HEK293 (cell line): ENCODE results near the gene MIB2.

ENCODE experiments used
- REST ChIP-seq: fragments of 450-650 bp; formaldehyde crosslinking; IDR thresholded peaks from 2 replicates; pipeline ENCODE4 v1.5.1; 2016; ENCODE audit warnings: missing biosample characterization, missing genetic modification characterization
- SCRT2 ChIP-seq: fragments of 450-650 bp; formaldehyde crosslinking; IDR thresholded peaks from 2 replicates; pipeline ENCODE4 v1.5.1; 2016; ENCODE audit warnings: missing biosample characterization, missing genetic modification characterization
- ZBTB20 ChIP-seq: fragments of 450-650 bp; formaldehyde crosslinking; IDR thresholded peaks from 2 replicates; pipeline ENCODE4 v1.5.1; 2016; ENCODE audit warnings: missing biosample characterization, missing genetic modification characterization
- ZFHX2 ChIP-seq: fragments of 450-650 bp; formaldehyde crosslinking; conservative IDR thresholded peaks from 2 replicates; pipeline ENCODE4 v1.5.1; 2016; ENCODE audit warnings: missing biosample characterization, missing genetic modification characterization
- ZIC2 ChIP-seq: fragments of 450-650 bp; formaldehyde crosslinking; IDR thresholded peaks from 2 replicates; pipeline ENCODE4 v1.5.1; 2016; ENCODE audit warnings: missing biosample characterization, missing genetic modification characterization
- ZNF112 ChIP-seq: fragments of 450-650 bp; formaldehyde crosslinking; IDR thresholded peaks from 2 replicates; pipeline ENCODE4 v1.5.0; 2017; ENCODE audit warnings: missing biosample characterization, missing genetic modification characterization
- ZNF114 ChIP-seq: fragments of 450-650 bp; formaldehyde crosslinking; IDR thresholded peaks from 2 replicates; pipeline ENCODE4 v1.5.0; 2017; ENCODE audit warnings: missing biosample characterization, missing genetic modification characterization
- ZNF155 ChIP-seq: fragments of 450-650 bp; formaldehyde crosslinking; IDR thresholded peaks from 2 replicates; pipeline ENCODE4 v1.5.1; 2016; ENCODE audit warnings: missing biosample characterization, missing genetic modification characterization
- ZNF16 ChIP-seq: fragments of 450-650 bp; formaldehyde crosslinking; IDR thresholded peaks from 2 replicates; pipeline ENCODE4 v1.5.1; 2016; ENCODE audit warnings: low read depth, missing biosample characterization, missing genetic modification characterization
- ZNF169 ChIP-seq: fragments of 450-650 bp; formaldehyde crosslinking; IDR thresholded peaks from 2 replicates; pipeline ENCODE4 v1.5.1; 2016; ENCODE audit warnings: missing biosample characterization, missing genetic modification characterization
- ZNF2 ChIP-seq: fragments of 450-650 bp; formaldehyde crosslinking; IDR thresholded peaks from 2 replicates; pipeline ENCODE4 v1.5.1; 2016; ENCODE audit warnings: missing biosample characterization, missing genetic modification characterization
- ZNF280D ChIP-seq: fragments of 450-650 bp; formaldehyde crosslinking; IDR thresholded peaks from 2 replicates; pipeline ENCODE4 v1.5.1; 2016; ENCODE audit warnings: missing biosample characterization, missing genetic modification characterization
- ZNF324 ChIP-seq: fragments of 450-650 bp; formaldehyde crosslinking; IDR thresholded peaks from 2 replicates; pipeline ENCODE4 v1.5.1; 2016; ENCODE audit warnings: missing biosample characterization, missing genetic modification characterization
- ZNF335 ChIP-seq: fragments of 450-650 bp; formaldehyde crosslinking; conservative IDR thresholded peaks from 2 replicates; pipeline ENCODE4 v1.5.1; 2016; ENCODE audit warnings: missing biosample characterization, missing genetic modification characterization
- ZNF37A ChIP-seq: fragments of 450-650 bp; IDR thresholded peaks from 2 replicates; pipeline ENCODE4 v1.5.1; 2018; ENCODE audit warnings: missing biosample characterization, missing genetic modification characterization
- ZNF473 ChIP-seq: fragments of 450-650 bp; formaldehyde crosslinking; IDR thresholded peaks from 2 replicates; pipeline ENCODE4 v1.5.1; 2017; ENCODE audit warnings: missing biosample characterization, missing genetic modification characterization
- ZNF48 ChIP-seq: fragments of 450-650 bp; formaldehyde crosslinking; IDR thresholded peaks from 2 replicates; pipeline ENCODE4 v1.5.1; 2016; ENCODE audit warnings: missing biosample characterization, missing genetic modification characterization
- ZNF514 ChIP-seq: fragments of 450-650 bp; formaldehyde crosslinking; IDR thresholded peaks from 2 replicates; pipeline ENCODE4 v1.5.1; 2016; ENCODE audit warnings: missing biosample characterization, missing genetic modification characterization
- ZNF529 ChIP-seq: fragments of 450-650 bp; formaldehyde crosslinking; IDR thresholded peaks from 2 replicates; pipeline ENCODE4 v1.5.1; 2017; ENCODE audit warnings: missing genetic modification characterization, missing biosample characterization; ENCODE audit not compliant: insufficient replicate concordance
- ZNF580 ChIP-seq: fragments of 450-650 bp; formaldehyde crosslinking; IDR thresholded peaks from 2 replicates; pipeline ENCODE4 v1.5.1; 2016; ENCODE audit warnings: missing biosample characterization, missing genetic modification characterization
- ZNF621 ChIP-seq: fragments of 450-650 bp; formaldehyde crosslinking; IDR thresholded peaks from 2 replicates; pipeline ENCODE4 v1.5.1; 2017; ENCODE audit warnings: missing biosample characterization, missing genetic modification characterization
- ZNF677 ChIP-seq: fragments of 450-650 bp; IDR thresholded peaks from 2 replicates; pipeline ENCODE4 v1.5.0; 2018; ENCODE audit warnings: missing biosample characterization, mild to moderate bottlenecking, missing genetic modification characterization, moderate library complexity
- ZNF785 ChIP-seq: fragments of 450-650 bp; formaldehyde crosslinking; IDR thresholded peaks from 2 replicates; pipeline ENCODE4 v1.5.1; 2016; ENCODE audit warnings: missing biosample characterization, missing genetic modification characterization
- ZSCAN23 ChIP-seq: fragments of 450-650 bp; formaldehyde crosslinking; IDR thresholded peaks from 2 replicates; pipeline ENCODE4 v1.5.1; 2016; ENCODE audit warnings: missing biosample characterization, missing genetic modification characterization
- TF ChIP-seq, protein P1 (sequence below): fragments of 450-650 bp; formaldehyde crosslinking; IDR thresholded peaks from 2 replicates; pipeline ENCODE4; 2016; ENCODE audit warnings: missing biosample characterization, missing genetic modification characterization
- TF ChIP-seq, protein P2 (sequence below): fragments of 450-650 bp; IDR thresholded peaks from 2 replicates; pipeline ENCODE4 v1.5.1; 2018; ENCODE audit warnings: missing biosample characterization, missing genetic modification characterization
- TF ChIP-seq, protein P3 (sequence below): fragments of 450-650 bp; formaldehyde crosslinking; IDR thresholded peaks from 2 replicates; pipeline ENCODE4 v1.5.1; 2017; ENCODE audit warnings: missing biosample characterization, missing genetic modification characterization

The MIB2 gene

DNA sequence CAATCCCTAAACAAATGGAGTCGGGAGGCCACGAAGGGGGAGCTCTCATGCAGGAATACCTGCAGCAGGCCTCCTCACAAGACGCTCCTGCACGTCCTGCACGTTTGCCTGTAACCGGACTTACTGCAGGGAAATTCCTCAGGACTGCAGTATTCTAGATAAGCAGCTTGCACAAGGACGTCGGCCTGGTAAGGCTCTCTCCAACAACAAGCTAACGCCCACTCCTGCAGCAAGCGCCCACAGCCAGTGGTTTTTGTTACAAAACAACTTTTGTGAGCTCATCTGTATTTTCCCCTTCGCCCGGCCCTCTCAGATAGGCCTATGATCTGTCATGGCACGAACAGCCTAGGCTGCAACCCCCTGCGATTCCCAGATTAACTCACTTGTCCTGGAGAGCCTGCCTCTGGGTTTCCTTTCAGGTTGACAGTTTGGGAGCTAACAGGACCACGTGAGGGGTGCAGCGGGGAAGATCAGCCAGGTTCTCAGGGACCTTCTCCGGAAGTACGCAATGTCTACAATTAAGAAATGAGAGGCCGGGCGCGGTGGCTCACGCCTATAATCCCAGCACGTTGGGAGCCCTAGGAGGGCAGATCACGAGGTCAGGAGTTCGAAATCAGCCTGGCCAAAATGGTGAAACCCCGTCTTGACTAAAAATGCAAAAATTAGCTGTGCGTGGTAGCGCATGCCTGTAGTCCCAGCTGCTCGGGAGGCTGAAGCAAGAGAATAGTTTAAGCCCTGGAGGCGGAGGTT lies 921 bp upstream of the MIB2 start (continued):
- TF ChIP-seq ZNF114 (tag by site-specific recombination) (no peak), ZNF529 (tag by site-specific recombination) (no peak), ZIC2 (tag by site-specific recombination) (0 out of 2 replicates have a peak, but pooled peaks have one; percentile 19), ZNF785 (tag by site-specific recombination) (no peak; the same call in 1 of the 2 replicates), ZFHX2 (tag by site-specific recombination) (peak; percentile 90), ZNF621 (tag by site-specific recombination) (no peak), ZNF155 (tag by site-specific recombination) (no peak), ZNF514 (tag by site-specific recombination) (no peak), ZNF335 (tag by site-specific recombination) (no peak), ZNF169 (tag by site-specific recombination) (no peak), ZNF2 (tag by site-specific recombination) (no peak; the same call in 1 of the 2 replicates), ZNF473 (tag by site-specific recombination) (no peak), ZNF48 (tag by site-specific recombination) (no peak), ZNF677 (tag by site-specific recombination) (no peak), ZNF16 (no peak), ZNF280D (no peak), ZNF37A (no peak), SCRT2 (no peak), ZNF112 (tag by site-specific recombination) (no peak), ZNF324 (tag by site-specific recombination) (0 out of 2 replicates have a peak, but pooled peaks have one; percentile 55), ZNF580 (tag by site-specific recombination) (peak; percentile 39; the same call in 1 of the 2 replicates), REST (tag by site-specific recombination) (no peak), ZBTB20 (no peak), ZSCAN23 (no peak)
- TF ChIP-seq, protein P1, sequence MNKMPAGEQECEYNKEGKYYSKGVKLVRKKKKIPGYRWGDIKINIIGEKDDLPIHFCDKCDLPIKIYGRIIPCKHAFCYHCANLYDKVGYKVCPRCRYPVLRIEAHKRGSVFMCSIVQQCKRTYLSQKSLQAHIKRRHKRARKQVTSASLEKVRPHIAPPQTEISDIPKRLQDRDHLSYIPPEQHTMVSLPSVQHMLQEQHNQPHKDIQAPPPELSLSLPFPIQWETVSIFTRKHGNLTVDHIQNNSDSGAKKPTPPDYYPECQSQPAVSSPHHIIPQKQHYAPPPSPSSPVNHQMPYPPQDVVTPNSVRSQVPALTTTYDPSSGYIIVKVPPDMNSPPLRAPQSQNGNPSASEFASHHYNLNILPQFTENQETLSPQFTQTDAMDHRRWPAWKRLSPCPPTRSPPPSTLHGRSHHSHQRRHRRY (tag by site-specific recombination) = no peak; the same call in 1 of the 2 replicates
- TF ChIP-seq, protein P2, sequence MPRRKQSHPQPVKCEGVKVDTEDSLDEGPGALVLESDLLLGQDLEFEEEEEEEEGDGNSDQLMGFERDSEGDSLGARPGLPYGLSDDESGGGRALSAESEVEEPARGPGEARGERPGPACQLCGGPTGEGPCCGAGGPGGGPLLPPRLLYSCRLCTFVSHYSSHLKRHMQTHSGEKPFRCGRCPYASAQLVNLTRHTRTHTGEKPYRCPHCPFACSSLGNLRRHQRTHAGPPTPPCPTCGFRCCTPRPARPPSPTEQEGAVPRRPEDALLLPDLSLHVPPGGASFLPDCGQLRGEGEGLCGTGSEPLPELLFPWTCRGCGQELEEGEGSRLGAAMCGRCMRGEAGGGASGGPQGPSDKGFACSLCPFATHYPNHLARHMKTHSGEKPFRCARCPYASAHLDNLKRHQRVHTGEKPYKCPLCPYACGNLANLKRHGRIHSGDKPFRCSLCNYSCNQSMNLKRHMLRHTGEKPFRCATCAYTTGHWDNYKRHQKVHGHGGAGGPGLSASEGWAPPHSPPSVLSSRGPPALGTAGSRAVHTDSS (tag by site-specific recombination) = no peak
- TF ChIP-seq, protein P3, sequence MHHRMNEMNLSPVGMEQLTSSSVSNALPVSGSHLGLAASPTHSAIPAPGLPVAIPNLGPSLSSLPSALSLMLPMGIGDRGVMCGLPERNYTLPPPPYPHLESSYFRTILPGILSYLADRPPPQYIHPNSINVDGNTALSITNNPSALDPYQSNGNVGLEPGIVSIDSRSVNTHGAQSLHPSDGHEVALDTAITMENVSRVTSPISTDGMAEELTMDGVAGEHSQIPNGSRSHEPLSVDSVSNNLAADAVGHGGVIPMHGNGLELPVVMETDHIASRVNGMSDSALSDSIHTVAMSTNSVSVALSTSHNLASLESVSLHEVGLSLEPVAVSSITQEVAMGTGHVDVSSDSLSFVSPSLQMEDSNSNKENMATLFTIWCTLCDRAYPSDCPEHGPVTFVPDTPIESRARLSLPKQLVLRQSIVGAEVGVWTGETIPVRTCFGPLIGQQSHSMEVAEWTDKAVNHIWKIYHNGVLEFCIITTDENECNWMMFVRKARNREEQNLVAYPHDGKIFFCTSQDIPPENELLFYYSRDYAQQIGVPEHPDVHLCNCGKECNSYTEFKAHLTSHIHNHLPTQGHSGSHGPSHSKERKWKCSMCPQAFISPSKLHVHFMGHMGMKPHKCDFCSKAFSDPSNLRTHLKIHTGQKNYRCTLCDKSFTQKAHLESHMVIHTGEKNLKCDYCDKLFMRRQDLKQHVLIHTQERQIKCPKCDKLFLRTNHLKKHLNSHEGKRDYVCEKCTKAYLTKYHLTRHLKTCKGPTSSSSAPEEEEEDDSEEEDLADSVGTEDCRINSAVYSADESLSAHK = no peak
